ENCODE data around the gene KDM4E.

DNA sequence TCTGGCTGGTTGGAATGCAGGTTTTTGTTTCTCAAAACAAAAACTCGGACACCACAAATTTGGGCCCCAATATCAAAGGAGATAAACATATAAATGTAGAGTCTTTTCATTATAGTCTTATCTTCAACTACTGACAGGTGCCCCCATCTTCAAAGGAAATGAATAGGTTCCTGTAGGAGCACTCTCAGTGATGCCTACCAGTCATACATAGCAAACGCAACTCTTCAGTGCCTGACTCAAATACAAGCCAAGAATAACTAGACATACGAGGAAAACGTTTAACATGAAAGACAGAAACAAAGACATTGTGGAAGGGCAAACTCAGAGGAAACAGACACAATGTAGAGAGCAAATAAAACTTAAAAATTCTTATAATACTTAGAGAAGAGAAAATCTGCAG is 37.7 kb upstream of the KDM4E start:
- no peak for TF ChIP-seq EZH2 (IDR thresholded peaks at IDR 0.05; ENCODE audit: low read length)
- TF ChIP-seq, protein P1, sequence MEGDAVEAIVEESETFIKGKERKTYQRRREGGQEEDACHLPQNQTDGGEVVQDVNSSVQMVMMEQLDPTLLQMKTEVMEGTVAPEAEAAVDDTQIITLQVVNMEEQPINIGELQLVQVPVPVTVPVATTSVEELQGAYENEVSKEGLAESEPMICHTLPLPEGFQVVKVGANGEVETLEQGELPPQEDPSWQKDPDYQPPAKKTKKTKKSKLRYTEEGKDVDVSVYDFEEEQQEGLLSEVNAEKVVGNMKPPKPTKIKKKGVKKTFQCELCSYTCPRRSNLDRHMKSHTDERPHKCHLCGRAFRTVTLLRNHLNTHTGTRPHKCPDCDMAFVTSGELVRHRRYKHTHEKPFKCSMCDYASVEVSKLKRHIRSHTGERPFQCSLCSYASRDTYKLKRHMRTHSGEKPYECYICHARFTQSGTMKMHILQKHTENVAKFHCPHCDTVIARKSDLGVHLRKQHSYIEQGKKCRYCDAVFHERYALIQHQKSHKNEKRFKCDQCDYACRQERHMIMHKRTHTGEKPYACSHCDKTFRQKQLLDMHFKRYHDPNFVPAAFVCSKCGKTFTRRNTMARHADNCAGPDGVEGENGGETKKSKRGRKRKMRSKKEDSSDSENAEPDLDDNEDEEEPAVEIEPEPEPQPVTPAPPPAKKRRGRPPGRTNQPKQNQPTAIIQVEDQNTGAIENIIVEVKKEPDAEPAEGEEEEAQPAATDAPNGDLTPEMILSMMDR (optimal IDR thresholded peaks at IDR 0.05 in 1 of 3, IDR thresholded peaks at IDR 0.05 in 1 of 3, conservative IDR thresholded peaks at IDR 0.05 in 1 of 3; ENCODE audit: extremely low read depth in 1 of 3, insufficient read depth in 2 of 3, low read length in 3 of 3) = no peak
